HCT116 (cell line): ENCODE results near the gene CBX1.

Source experiments
- CTCF ChIP-seq, 3 experiments: fragments of 200-600 bp in 1 of 3; sonication (generic) in 1 of 3; IDR thresholded peaks in 2 of 3; conservative IDR thresholded peaks in 1 of 3; 2 replicates each; pipeline ENCODE4 v1.5.1; 2012 to 2017; ENCODE audit warnings: low read depth in 2 of 3, low read length in 2 of 3, antibody characterized with exemption in 1 of 3, borderline replicate concordance in 1 of 3, control low read depth in 1 of 3, mild to moderate bottlenecking in 1 of 3, mixed read lengths in 1 of 3, mixed run types in 1 of 3, moderate library complexity in 1 of 3; ENCODE audit not compliant: insufficient read depth in 1 of 3
- POLR2AphosphoS5 ChIP-seq: IDR thresholded peaks from 2 replicates; pipeline ENCODE4 v1.6.1; 2011; ENCODE audit warnings: mild to moderate bottlenecking, low read depth, low read length, moderate library complexity
- TF ChIP-seq, protein P1 (sequence below): IDR thresholded peaks from 2 replicates; pipeline ENCODE4 v1.6.1; 2012; ENCODE audit warnings: low read depth
- TF ChIP-seq, protein P2 (sequence below): IDR thresholded peaks from 2 replicates; pipeline ENCODE4 v1.6.1; 2012

GRCh38 chr17:48111937-48112241, 10.6 kb upstream of the CBX1 start:
- TF ChIP-seq, protein P1, sequence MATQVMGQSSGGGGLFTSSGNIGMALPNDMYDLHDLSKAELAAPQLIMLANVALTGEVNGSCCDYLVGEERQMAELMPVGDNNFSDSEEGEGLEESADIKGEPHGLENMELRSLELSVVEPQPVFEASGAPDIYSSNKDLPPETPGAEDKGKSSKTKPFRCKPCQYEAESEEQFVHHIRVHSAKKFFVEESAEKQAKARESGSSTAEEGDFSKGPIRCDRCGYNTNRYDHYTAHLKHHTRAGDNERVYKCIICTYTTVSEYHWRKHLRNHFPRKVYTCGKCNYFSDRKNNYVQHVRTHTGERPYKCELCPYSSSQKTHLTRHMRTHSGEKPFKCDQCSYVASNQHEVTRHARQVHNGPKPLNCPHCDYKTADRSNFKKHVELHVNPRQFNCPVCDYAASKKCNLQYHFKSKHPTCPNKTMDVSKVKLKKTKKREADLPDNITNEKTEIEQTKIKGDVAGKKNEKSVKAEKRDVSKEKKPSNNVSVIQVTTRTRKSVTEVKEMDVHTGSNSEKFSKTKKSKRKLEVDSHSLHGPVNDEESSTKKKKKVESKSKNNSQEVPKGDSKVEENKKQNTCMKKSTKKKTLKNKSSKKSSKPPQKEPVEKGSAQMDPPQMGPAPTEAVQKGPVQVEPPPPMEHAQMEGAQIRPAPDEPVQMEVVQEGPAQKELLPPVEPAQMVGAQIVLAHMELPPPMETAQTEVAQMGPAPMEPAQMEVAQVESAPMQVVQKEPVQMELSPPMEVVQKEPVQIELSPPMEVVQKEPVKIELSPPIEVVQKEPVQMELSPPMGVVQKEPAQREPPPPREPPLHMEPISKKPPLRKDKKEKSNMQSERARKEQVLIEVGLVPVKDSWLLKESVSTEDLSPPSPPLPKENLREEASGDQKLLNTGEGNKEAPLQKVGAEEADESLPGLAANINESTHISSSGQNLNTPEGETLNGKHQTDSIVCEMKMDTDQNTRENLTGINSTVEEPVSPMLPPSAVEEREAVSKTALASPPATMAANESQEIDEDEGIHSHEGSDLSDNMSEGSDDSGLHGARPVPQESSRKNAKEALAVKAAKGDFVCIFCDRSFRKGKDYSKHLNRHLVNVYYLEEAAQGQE: no peak
- TF ChIP-seq, protein P2, sequence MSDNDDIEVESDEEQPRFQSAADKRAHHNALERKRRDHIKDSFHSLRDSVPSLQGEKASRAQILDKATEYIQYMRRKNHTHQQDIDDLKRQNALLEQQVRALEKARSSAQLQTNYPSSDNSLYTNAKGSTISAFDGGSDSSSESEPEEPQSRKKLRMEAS: no peak
- TF ChIP-seq CTCF (IDR thresholded peaks at IDR 0.05 in 2 of 3, conservative IDR thresholded peaks at IDR 0.05 in 1 of 3; ENCODE audit: borderline replicate concordance in 1 of 3, insufficient read depth in 1 of 3, low read depth in 2 of 3, low read length in 2 of 3) (no peak), POLR2AphosphoS5 (no peak)
